GM18951 (cell line): Measurements from ENCODE around the gene RAD51C.
"Not testable (repeated sequence)": the region's sequence is repeated elsewhere in the genome, so short reads cannot be mapped to it uniquely, and the experiment has no call there.

Experiments
- POLR2A ChIP-seq: IDR thresholded peaks from 4 replicates; pipeline ENCODE4 v1.6.1; 2011; ENCODE audit warnings: mild to moderate bottlenecking; ENCODE audit not compliant: insufficient read length, insufficient read depth; ENCODE audit errors: extremely low read depth
- in situ Hi-C: fragments of 300-500 bp; cut with MboI; formaldehyde crosslinking; loops from one replicate; pipeline ENCODE4 v1.12.0; 2022; ENCODE audit warnings: low sequenced_read_pairs, mixed read lengths, inconsistent platforms; ENCODE audit not compliant: unreplicated experiment

RAD51C gene

GRCh38 chr17:58692239-58693055 is at the start of gene RAD51C:
RAD51C (plus strand) TSS chr17:58692602; CDS start chr17:58692644, 42 bp downstream.
- in situ Hi-C loops = no loop called here
- peak; percentile 96 for TF ChIP-seq POLR2A

- in situ Hi-C loops = no loop called here
These were observed 49.3 kb upstream of the RAD51C start for GRCh38 chr17:58643147-58643546.

GRCh38 chr17:58648236-58648635 is 44.2 kb upstream of the RAD51C start:
- in situ Hi-C loops = no loop called here
- TF ChIP-seq POLR2A = no peak

More at GRCh38 chr17:58643147-58643546, 49.3 kb upstream of the RAD51C start:
- TF ChIP-seq POLR2A = no peak

GRCh38 chr17:58657962-58658803 is 34.2 kb upstream of the RAD51C start:
- in situ Hi-C loops = not testable (repeated sequence)

- in situ Hi-C loops = no loop called here
- TF ChIP-seq POLR2A = peak; percentile 99
These were observed 33.3 kb upstream of the RAD51C start for GRCh38 chr17:58658804-58659713.

GRCh38 chr17:58659714-58660084 is 32.7 kb upstream of the RAD51C start:
- in situ Hi-C loops = not testable (repeated sequence)

- TF ChIP-seq POLR2A = no peak
These were observed 31.8 kb upstream of the RAD51C start for GRCh38 chr17:58660621-58661020.

GRCh38 chr17:58661499-58661898 is 30.9 kb upstream of the RAD51C start:
- TF ChIP-seq POLR2A = no peak
- in situ Hi-C loops = no loop called here

More at GRCh38 chr17:58660621-58661020, 31.8 kb upstream of the RAD51C start:
- in situ Hi-C loops = no loop called here

- TF ChIP-seq POLR2A = no peak
- in situ Hi-C loops = no loop called here
These were observed 28.1 kb upstream of the RAD51C start for GRCh38 chr17:58664302-58664701.

GRCh38 chr17:58665946-58666857 is 26.2 kb upstream of the RAD51C start:
- no peak for TF ChIP-seq POLR2A

GRCh38 chr17:58666858-58667267 is 25.5 kb upstream of the RAD51C start:
- in situ Hi-C loops = no loop called here
- TF ChIP-seq POLR2A = no peak

More at GRCh38 chr17:58665946-58666857, 26.2 kb upstream of the RAD51C start:
- in situ Hi-C loops = no loop called here
